Right atrium auricular region (tissue), 2 donors: ENCODE measurements around the gene PKM. TPM values are rescaled to one million over a fixed set of nuclear protein-coding genes. Genes with fewer than 3 reads are reported as not detected.
"Not testable (repeated sequence)": the region's sequence is repeated elsewhere in the genome, so short reads cannot be mapped to it uniquely, and the experiment has no call there.

ENCODE experiments used
- DNase-seq: peaks from one replicate; pipeline ENCODE4 v3.0.0-alpha.2; 2019; ENCODE audit warnings: low spot score
- H3K27ac ChIP-seq, 2 donors: fragments of 200-600 bp; sonication (generic); 1 replicate in 1 of 2; 2 replicates in 1 of 2; pipeline ENCODE4 v1.5.1; 2016 to 2019
- H3K27me3 ChIP-seq, 2 donors: fragments of 200-600 bp; sonication (generic); one replicate each; pipeline versions ENCODE4 v1.5.1 to v1.6.0; 2017 to 2019
- H3K36me3 ChIP-seq: fragments of 200-600 bp; sonication (generic); one replicate; pipeline ENCODE4 v1.5.1; 2016
- H3K4me1 ChIP-seq, 2 donors: fragments of 200-600 bp; sonication (generic); one replicate each; pipeline versions ENCODE4 v1.5.1 to v1.6.0; 2017 to 2019
- H3K4me3 ChIP-seq, 2 donors: fragments of 200-600 bp; sonication (generic); 1 replicate in 1 of 2; 2 replicates in 1 of 2; pipeline ENCODE4 v1.5.1; 2017 to 2019; ENCODE audit warnings: mild to moderate bottlenecking in 1 of 2, moderate library complexity in 1 of 2
- H3K9me3 ChIP-seq, 2 donors: fragments of 200-600 bp; sonication (generic); one replicate each; pipeline ENCODE4 v1.5.1; 2019
- CTCF ChIP-seq, 2 donors: fragments of 200-600 bp; sonication (generic); IDR thresholded peaks; one replicate each; pipeline ENCODE4 v1.5.1; 2019; ENCODE audit warnings: antibody characterized with exemption in 2 of 2
- total RNA-seq, 2 donors: library from RNA; depleted of rRNA; stranded (reverse); fragments of >200 nt; gene quantifications; one replicate each; pipeline ENCODE4 v1.1.0, GENCODE V29; 2016

PKM gene
- 100 to 1,000 TPM; 538 to 934 TPM for total RNA-seq

- H3K27me3 ChIP-seq = no peaks in the 10 kb centered on the region
- peak within 1 kb of the TSS; percentile 98 for H3K27ac ChIP-seq
- TF ChIP-seq CTCF (IDR thresholded peaks at IDR 0.05) = peak in 1 of 2 donors; percentile 11
- peak; percentile 96 for DNase-seq
- H3K36me3 ChIP-seq = no peaks in the 10 kb centered on the region
- H3K4me1 ChIP-seq = peaks cover 0 to 46% of the 10 kb centered on the region in 2 donors
- H3K4me3 ChIP-seq = peak within 1 kb of the TSS; percentile 89 to 96
- no peaks in the 10 kb centered on the region for H3K9me3 ChIP-seq
Measured at GRCh38 chr15:72231066-72231832, at the start of gene PKM. PKM (minus strand) TSS chr15:72231190; CDS start chr15:72219097, 12,093 bp downstream.

- Histone ChIP-seq H3K9me3 (no peaks in the 10 kb centered on the region), H3K4me1 (no peaks in the 10 kb centered on the region)
- DNase-seq = no peak
Measured at GRCh38 chr15:72280751-72281150, 49.8 kb upstream of the PKM start.

GRCh38 chr15:72278737-72279136 lies 47.7 kb upstream of the PKM start:
- Histone ChIP-seq H3K9me3 (no peaks in the 10 kb centered on the region), H3K4me1 (no peaks in the 10 kb centered on the region), H3K4me3 (no peak overlapping the region), H3K36me3 (no peaks in the 10 kb centered on the region), H3K27me3 (no peaks in the 10 kb centered on the region), H3K27ac (no peak overlapping the region)
- DNase-seq = no peak
- TF ChIP-seq CTCF (IDR thresholded peaks at IDR 0.05) = no peak

More at GRCh38 chr15:72280751-72281150, 49.8 kb upstream of the PKM start:
- no peak overlapping the region for H3K4me3 ChIP-seq
- no peaks in the 10 kb centered on the region for H3K27me3 ChIP-seq
- no peak for TF ChIP-seq CTCF (IDR thresholded peaks at IDR 0.05)
- no peak overlapping the region for H3K27ac ChIP-seq
- H3K36me3 ChIP-seq = no peaks in the 10 kb centered on the region

- no peaks in the 10 kb centered on the region for H3K36me3 ChIP-seq
- no peaks in the 10 kb centered on the region for H3K27me3 ChIP-seq
- TF ChIP-seq CTCF (IDR thresholded peaks at IDR 0.05) = no peak
- DNase-seq = no peak
- no peak overlapping the region for H3K4me3 ChIP-seq
- H3K4me1 ChIP-seq = peaks cover 0 to 14% of the 10 kb centered on the region in 2 donors
- no peak overlapping the region for H3K27ac ChIP-seq
- no peaks in the 10 kb centered on the region for H3K9me3 ChIP-seq
Measured at GRCh38 chr15:72276326-72276700, 45.3 kb upstream of the PKM start.

- DNase-seq, H3K36me3 ChIP-seq, H3K27ac ChIP-seq, H3K9me3 ChIP-seq, H3K4me3 ChIP-seq, H3K27me3 ChIP-seq: not testable (repeated sequence)
- peaks cover 2 to 19% of the 10 kb centered on the region in 2 donors for H3K4me1 ChIP-seq
Measured at GRCh38 chr15:72275635-72276325, 44.8 kb upstream of the PKM start.

- Histone ChIP-seq H3K9me3 (no peaks in the 10 kb centered on the region), H3K4me3 (peak overlapping the region; percentile 18 to 90), H3K4me1 (peaks cover 2 to 24% of the 10 kb centered on the region in 2 donors), H3K27me3 (no peaks in the 10 kb centered on the region), H3K27ac (peak overlapping the region; percentile 79 to 92), H3K36me3 (peaks cover 5% of the 10 kb centered on the region)
- TF ChIP-seq CTCF (IDR thresholded peaks at IDR 0.05) = peak in 1 of 2 donors; percentile 15
- no peak for DNase-seq
Measured at GRCh38 chr15:72272997-72273352, 42.0 kb upstream of the PKM start.
